ENCODE measurements around the gene C19orf73.

Gene C19orf73, protein sequence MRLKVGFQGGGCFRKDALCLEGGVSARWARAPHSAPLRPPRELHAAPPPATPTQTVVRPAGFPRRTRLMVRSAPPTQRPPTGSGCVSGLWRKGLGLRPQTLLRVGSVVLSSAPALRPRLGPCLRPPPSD

DNA sequence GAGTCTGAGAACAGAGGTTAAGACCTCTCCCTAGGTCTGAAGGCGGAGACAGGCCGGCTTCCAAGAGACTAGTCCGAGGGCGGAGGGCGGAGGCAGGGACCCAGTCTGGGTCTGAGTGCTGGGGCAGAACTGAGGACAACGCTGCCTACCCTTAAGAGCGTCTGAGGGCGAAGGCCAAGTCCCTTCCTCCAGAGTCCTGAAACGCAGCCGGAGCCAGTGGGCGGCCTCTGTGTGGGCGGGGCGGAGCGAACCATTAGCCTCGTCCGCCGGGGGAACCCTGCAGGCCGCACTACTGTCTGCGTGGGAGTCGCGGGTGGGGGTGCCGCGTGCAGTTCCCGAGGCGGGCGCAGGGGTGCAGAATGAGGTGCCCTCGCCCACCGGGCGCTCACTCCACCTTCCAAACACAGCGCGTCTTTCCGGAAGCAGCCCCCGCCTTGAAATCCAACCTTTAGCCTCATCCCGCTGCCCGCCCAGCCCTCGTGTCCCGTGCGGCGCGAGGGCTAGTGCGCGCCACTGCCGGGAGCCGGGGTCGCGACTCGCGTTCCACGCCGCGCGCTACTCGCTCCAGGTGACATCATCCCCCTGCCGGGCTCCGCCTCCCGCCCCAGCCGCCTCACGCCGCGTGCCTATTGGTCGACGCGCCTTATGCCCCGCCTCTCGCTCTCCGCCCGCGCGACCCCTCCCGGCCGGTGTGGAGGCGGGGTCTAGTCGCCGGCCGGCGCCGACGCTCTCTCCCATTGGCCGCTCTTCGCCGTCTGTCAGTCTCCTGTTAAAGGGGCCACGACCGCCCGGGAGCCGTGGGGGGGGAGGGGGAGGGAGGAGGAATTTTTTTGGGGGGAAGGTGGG, at the start of gene C19orf73:
C19orf73 (minus strand) TSS at position 579 of the 846 bp plus-strand sequence; CDS start at position 458, 121 bp downstream.
- DNase-seq, result peak; percentile 93

DNA sequence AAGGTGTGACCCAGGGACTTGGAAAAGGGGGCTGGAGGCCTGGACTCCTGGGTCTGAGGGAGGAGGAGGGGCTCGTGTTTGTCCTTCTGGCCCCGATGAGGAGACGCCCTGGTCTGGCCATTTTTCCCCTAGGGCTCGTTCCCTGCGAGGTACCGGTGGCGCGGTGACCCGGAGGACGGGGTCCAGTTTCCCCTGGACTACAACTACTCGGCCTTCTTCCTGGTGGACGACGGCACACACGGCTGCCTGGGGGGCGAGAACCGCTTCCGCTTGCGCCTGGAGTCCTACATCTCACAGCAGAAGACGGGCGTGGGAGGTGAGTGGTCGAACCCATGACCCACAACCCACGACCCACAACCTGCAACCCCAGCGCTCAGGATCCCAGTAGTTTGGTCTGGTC, 49.5 kb upstream of the C19orf73 start:
- DNase-seq, result no peak

DNA sequence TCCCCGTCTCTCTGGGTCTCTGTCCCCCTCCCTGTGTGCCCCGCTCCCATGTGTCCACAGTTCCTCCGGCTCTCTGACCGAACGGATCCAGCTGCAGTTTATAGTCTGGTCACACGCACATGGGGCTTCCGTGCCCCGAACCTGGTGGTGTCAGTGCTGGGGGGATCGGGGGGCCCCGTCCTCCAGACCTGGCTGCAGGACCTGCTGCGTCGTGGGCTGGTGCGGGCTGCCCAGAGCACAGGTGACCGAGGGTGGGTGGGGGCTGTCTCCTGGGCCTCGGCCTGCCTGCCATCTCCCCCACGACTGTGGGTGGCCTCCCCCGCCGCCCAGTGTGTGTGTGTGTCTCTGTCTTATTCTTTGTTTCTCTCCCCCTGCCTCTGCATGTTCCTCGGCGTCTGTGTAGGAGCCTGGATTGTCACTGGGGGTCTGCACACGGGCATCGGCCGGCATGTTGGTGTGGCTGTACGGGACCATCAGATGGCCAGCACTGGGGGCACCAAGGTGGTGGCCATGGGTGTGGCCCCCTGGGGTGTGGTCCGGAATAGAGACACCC, 49.0 kb upstream of the C19orf73 start:
- DNase-seq, result no peak

DNA sequence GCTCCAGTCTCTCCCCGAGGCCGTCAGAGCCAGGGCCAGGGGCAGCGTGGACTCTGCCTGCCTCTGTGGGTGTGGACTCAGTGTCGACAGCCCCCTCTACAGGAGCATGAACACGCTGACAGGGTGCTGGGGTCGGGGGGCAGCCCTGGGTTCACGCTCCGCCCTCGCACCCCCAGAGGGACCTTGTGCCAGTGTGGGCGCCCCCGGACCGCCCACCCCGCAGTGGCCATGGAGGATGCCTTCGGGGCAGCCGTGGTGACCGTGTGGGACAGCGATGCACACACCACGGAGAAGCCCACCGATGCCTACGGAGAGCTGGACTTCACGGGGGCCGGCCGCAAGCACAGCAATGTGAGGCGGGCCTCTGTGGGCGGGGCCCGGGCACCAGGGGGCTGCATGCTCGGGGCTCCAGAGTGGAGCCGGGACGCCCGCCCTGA, 46.9 kb upstream of the C19orf73 start:
- DNase-seq, result no peak

DNA sequence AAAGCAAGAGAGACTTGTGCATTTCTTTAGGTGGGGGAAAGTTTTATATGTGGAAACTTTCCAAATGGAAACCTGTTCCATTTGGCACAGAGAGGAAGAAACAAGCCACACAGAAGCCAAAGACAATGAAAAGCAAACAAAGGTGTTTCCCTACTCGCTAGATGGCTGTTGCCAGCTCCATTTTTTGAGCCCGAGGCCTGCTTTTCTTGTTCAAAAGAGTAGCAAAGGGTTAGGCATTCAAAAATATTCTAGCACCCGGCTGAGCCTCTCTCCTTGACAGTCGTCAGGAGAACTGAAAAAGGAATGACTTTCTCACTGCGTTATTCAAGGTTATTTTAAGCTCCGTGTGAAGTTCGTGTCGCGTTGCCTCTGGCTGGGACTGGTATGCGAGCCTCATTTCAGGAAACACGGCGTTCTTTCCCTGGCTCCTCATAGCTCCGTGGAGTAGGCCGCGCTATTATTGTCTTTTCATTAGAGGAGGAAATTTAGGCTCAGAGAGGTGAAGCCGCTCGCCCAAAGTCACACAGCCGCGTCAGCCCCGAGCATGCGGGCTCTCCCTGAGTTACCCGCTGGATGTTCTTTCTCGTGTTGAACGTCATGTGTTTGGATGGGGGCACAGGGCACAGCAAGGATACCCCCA, 46.3 kb upstream of the C19orf73 start:
- DNase-seq, result no peak

DNA sequence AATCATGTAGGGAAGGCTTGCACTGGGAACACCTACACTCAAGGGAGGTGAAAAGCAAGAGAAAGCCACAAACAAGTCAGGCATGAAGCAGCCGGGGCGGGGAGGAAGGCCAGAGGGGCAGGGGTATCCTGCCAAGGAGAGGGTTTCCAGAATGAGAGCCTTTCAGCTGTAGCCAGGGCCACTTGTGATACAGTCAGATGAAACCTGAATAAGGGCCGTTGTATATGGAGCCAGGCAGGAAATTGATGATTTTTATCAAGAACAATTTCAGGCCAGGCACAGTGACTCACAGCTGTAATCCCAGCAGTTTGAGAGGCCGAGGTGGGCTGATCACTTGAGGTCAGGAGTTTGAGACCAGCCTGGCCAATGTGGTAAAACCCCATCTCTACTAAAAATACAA, 43.0 kb upstream of the C19orf73 start:
- no peak for DNase-seq

DNA sequence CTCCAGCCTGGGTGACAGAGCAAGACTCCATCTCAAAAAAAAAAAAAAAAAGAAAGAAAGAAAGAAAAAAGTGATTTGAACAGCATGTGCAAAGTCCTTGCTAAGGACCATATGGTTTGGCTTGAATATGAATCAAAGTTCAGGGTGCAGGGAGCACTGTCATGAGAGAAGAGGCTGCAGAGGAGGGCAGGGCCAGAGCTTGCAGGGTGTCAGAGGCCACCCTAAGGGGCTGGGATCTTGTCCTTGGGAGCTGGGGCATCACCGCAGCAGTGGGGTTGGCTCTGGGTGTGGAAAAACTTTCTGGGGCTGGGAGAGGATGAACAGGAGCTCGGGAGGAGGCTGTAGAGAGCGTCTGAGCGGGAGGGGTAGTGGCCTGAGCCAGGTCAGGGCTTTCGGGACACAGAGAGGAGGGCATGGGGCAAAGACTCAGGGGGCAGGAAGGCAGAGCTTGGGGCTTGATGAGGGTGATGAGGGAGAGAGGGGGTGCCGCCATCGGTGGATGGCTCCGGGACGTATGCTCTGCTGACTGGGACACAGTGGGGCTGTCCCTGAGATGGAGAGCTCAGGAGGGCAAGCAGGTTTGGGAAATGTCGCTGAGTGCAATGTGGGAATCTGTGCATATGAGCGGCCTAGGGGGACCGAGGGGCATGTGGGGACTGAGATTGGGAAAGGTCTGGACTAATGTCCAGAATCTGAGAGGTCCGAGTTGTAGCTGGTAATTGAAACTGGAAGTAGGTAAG, 41.7 kb upstream of the C19orf73 start:
- DNase-seq, result no peak

DNA sequence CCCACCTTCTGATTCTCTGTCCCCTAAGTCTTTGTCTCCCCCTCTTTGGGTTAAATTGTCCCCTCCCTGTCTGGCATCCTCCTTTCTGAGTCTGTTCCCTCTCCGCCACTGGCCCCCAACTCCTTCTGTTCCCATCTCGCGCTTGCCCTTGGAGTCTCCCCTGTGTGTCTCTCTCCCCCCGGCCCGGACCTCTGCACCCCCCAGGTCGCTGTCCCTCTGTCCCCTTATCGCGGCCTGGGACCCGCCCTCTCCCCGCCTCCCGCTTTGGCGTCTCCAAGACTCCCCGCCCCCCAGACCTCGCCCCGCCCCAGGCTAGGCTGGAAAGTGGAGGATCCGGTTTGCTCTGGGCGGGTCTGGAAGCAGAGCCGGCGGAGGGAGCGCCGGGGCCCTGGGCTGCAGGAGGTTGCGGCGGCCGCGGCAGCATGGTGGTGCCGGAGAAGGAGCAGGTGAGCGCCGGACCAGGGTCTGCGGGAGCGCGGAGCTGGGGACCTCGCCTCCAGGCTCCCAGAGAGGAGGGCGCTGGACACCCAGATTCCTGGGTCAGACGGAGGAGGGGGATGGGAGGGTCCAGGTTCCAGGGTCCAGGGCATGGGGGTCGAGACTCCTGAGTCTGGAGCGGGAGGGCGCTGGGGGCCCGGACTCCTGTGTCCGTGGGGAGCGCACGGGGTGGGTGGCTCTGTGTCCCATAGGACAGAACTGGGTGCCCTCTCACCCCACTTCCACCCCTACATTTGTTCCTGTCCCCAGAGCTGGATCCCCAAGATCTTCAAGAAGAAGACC, 38.7 kb upstream of the C19orf73 start, which contains the start of gene TRPM4:
TRPM4 (plus strand) TSS at position 348 of the 780 bp plus-strand sequence; CDS start at position 423, 75 bp downstream.
- DNase-seq, result peak; percentile 83

DNA sequence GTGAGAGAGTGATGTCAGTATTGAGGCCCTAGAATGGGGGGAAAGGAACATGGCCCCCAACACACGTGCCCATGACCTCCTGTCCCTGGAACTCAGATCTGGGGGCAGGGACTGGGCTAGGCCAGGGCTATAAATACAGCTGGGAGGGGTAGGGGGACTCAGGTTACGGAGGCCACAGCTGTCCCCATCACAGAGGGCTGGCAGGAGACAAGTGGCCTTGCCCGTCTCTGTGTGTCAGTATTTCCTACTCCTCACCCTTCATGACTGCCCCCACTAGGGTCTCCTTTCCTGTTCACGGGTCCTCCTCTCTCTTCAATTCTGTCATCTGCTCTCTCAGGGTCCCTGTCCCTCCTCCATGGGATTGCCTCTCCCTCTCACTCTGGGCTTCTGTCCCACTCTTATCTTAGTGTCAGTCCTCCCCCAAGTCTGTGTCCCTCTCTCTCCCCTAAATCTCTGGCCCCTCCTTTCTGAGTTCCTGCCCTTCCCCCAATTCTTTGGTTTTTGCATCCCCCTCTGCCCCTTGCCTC, 36.9 kb upstream of the C19orf73 start:
- no peak for DNase-seq

DNA sequence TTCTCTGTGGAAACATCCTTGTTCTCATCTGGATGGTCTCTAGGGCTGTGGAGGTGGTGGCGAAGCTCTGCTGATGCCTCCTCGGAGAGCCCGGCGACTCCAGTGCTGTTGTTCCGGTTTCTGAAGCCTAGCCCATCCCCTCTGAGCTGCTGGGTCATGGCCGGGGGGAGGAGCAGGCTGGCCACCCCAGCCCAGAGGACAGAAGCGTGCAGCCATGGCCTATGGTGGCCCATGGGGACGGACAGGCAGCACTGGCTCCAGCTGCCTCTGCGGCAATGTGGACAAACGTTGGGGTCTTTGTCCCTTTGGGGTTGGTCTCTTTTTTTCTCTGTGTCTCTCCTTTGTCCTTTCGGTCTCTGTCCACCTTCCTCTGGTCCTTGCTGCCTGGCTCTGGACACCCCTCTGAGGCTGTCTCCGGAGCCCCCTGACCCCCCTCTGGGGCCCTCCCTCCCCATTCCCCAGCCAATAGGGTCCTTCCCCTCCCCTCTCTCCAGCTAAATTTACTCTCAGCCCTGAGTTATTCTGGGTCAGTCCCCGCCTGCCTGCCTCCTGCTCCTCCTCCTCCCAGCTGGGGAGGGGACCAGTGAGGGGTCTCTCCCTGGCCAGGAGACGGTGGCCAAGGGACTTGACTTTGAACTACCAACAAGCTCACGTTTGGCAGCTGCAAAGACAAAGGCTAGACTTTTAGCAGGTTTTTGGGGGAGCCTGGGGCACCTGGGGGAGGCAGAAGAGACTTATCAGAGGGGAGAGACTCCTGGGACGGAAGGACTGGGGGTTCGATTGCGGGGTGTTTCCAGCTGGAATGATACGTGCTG, 36.3 kb upstream of the C19orf73 start, which contains the start of gene HRC:
HRC (minus strand) TSS at position 392 of the 815 bp plus-strand sequence; CDS start at position 233, 159 bp downstream.
- no peak for DNase-seq

DNA sequence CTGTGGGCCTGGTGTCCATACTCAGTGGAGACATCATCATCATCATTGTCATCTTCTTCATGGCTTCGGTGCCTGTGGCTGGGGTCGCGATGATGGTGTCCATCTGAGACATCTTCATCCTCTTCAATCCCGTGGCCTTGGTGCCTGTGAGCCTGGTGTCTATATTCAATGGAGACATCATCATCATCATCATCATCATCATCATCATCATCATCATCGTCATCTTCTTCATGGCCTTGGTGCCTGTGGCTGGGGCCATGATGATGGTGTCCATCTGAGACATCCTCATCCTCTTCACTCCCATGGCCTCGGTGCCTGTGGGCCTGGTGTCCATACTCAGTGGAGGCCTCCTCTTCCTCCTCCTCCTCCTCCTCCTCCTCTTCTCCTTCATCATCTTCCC, 35.3 kb upstream of the C19orf73 start:
- no peak for DNase-seq

DNA sequence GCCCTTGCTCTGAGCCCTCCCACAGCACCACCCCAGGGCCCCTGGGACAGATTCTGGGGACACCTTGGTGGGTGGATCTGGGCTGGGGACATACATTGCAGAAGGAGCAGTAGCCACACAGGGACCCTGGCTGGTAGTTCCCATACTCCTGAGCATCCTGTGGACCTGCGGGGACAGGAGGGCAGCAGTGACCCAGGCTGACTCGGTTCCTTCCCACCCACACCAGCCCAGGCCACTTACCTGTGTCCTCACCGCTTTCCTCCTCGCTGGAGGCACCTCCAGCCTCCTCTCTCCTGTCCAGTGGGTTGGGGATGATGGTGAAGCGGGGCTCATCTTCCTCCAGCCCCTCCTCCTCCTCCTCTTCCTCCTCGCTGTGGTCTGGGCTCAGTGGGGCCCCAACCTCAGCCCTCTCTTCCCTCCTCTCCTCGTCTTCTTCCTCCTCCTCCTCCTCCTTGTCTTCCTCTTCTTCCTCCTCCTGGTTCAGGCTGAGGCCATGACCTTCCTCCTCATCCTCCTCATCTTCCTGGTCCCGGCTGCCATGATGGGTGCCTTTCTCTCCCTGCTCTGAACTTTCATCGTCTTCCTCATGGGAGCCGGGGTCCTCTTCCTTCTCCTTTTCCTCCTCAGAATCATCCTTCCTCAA, 34.3 kb upstream of the C19orf73 start:
- no peak for DNase-seq

DNA sequence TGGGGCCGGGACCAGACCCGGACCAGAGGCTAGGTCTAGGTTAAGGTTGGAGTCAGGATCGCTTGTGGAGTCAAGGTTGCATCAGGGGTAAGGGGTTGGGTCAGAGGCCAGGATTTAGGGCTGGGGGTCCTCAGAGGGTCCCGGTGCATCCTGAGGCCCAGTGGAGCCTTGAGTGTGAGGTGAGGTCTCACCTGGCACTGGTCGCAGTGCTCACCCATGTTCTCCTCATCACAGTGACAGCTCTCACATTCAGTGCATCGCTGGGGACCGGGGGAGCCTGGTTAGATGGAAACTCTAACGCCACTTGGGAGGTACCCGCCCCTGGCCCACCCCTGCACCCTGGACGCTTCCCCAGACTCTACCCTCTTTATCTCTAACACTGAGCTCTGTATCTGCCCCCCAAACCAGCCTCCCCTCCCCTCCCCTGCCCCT, 33.2 kb upstream of the C19orf73 start:
- no peak for DNase-seq

DNA sequence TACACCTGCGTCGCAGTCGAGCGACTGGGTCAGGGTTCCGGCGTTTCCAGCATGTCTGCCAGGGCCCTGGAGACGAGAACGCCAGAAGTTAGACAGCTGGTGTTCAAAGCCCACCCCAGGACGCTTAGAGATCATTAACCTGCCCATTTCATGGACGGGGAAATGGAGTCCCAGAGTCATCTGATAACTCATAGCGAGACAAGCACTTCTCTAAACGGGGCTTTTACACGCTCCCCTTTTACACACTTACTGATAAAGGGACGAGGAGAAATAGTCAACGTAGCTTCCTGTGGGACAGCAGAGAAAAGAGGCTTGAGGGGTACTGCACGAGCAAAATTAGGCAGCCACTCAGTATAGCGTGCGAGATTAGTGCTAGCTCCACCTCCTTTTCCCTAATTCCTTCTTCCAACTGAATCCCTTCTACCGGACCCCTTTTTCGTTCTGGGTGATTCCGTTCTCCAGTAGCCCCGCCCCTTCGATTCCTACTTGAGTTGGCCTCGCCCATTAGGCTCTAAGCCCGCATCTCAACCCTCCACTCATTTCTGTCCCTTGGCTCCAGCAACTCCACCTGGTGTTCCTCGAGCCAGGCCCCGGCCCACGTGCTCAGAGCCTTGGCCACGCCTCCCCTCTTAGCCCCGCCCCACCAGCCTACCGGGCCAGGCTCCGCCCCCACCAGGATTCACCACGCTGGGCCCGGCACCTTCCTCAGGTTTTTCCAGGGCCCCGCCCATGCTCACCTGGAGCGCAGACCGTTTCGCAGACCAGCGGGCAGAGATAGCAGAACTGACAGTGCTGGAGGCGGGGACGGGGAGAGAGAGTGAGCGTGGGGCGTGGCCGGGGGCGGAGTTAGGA, 32.5 kb upstream of the C19orf73 start:
- DNase-seq, result peak; percentile 38

DNA sequence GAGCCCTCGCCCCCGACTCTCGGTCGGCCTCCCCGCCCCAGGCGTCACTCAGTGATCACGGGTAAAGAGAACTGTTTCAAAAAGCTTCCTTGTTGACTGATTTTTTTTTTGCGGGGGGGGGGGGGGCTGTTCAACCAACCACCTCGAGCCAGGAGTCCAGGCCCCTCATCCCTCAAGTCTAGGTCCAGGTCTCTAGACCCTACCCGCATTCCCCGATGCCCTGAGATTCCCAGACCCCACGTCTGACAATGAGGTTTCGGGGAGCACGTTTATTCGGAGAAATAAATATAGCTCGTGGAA, 32.0 kb upstream of the C19orf73 start:
- DNase-seq, result no peak

DNA sequence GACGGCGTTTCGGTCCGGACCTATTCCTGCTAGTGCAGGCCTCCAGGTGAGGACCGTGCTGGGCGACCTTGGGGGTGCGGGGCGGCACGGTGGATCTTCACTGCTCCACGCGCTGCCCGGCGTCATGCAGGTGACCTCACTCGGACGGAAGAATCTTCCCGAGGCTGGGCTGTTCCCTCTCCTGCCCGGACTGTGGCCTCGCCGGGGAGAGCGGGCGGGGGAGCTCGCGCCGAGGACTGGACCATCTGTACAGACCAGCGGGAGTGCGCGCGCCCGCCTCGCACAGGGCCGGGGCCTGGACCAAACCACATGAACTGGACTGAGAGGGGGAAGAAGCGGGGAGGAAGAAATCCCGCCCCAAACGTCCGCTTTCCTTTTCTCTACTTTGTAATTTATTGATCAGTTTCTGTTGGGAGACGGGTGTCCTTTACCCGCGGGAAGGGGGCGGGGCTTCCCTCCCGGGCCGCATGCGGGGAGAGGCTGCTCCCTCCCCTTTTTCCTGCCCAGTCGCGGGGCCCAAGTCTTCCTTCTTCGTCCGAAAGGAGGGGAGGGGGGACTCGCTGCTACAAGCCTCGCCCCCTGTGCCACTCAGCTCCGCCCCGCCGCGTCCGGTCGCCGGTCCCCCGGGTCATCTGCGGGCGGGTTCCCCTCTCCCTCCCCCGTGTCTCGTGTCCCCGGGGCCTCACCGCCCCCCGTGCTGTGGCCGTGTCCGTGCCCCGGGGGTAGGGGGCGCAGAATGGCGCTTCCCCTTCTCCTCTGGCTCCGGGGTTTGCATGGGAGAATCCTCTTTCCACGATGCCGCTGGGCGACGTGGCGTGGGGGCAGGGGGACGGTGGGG, 31.4 kb upstream of the C19orf73 start:
- DNase-seq, result peak; percentile 84

DNA sequence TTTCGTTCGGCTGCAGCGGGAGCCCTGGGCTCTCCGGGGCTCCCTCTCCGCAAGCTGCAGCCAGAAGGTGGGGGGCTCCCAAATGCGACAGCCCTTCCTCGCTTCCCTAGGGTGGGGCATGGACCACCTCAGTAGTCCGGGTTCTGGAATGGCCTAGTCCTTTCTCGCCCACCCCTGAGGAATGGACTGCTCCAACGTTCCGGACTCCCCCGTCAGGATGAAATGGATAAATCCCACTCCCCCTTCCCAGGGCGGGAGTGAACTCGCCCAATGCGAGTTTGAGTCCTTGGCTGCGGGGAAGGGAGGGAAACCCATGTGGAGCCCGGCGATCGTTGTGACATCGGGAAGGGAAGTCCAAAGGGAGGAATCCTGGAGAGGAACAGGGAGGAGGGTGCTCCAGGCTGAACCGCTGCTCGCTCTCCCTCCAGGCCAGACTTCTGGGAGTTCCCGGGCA, 30.7 kb upstream of the C19orf73 start:
- peak; percentile 82 for DNase-seq

All from EL (cell line).